Gastrocnemius medialis (tissue), 4 donors: ENCODE data around the gene RXFP3.

ENCODE experiments used
- POLR2A ChIP-seq, 2 donors: fragments of 450-650 bp; IDR thresholded peaks; one replicate each; pipeline ENCODE4 v1.6.1; 2017; ENCODE audit warnings: antibody characterized with exemption in 2 of 2, mild to moderate bottlenecking in 2 of 2, moderate library complexity in 2 of 2
- TF ChIP-seq, protein P1 (sequence below), 5 experiments: fragments of 450-650 bp in 3 of 5; fragments of 200-600 bp in 2 of 5; sonication (generic) in 2 of 5; IDR thresholded peaks in 4 of 5; conservative IDR thresholded peaks in 1 of 5; 1 replicate in 4 of 5; 2 replicates in 1 of 5; pipeline ENCODE4 v1.5.1; 2016 to 2019; ENCODE audit warnings: antibody characterized with exemption in 5 of 5, mild to moderate bottlenecking in 3 of 5, moderate library complexity in 3 of 5

GRCh38 chr5:33903118-33903517, 33.1 kb upstream of the RXFP3 start:
- TF ChIP-seq POLR2A (IDR thresholded peaks at IDR 0.05), result no peak
- TF ChIP-seq, protein P1, sequence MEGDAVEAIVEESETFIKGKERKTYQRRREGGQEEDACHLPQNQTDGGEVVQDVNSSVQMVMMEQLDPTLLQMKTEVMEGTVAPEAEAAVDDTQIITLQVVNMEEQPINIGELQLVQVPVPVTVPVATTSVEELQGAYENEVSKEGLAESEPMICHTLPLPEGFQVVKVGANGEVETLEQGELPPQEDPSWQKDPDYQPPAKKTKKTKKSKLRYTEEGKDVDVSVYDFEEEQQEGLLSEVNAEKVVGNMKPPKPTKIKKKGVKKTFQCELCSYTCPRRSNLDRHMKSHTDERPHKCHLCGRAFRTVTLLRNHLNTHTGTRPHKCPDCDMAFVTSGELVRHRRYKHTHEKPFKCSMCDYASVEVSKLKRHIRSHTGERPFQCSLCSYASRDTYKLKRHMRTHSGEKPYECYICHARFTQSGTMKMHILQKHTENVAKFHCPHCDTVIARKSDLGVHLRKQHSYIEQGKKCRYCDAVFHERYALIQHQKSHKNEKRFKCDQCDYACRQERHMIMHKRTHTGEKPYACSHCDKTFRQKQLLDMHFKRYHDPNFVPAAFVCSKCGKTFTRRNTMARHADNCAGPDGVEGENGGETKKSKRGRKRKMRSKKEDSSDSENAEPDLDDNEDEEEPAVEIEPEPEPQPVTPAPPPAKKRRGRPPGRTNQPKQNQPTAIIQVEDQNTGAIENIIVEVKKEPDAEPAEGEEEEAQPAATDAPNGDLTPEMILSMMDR (IDR thresholded peaks at IDR 0.05 in 4 of 5, conservative IDR thresholded peaks at IDR 0.05 in 1 of 5), result no peak
